Immature natural killer cell (primary cell): ENCODE measurements around the gene TRIM65. TPM values are rescaled to one million over a fixed set of nuclear protein-coding genes. Genes with fewer than 3 reads are reported as not detected.

Experiments
- DNase-seq, 3 donors: peaks; one replicate each; pipeline ENCODE4 v3.0.0; 2022; ENCODE audit warnings: mixed read lengths in 1 of 3
- H3K27ac Mint-ChIP-seq, 6 donors: one replicate each; pipeline ENCODE4 v1.8.0; 2020; ENCODE audit warnings: mixed read lengths in 6 of 6, mild to moderate bottlenecking in 5 of 6, inconsistent platforms in 4 of 6, moderate library complexity in 3 of 6
- H3K27me3 Mint-ChIP-seq, 3 donors: one replicate each; pipeline ENCODE4 v1.8.0; 2020 to 2021; ENCODE audit warnings: low read depth in 3 of 3, mild to moderate bottlenecking in 3 of 3, mixed read lengths in 3 of 3, moderate library complexity in 3 of 3, inconsistent platforms in 1 of 3
- H3K36me3 Mint-ChIP-seq, 3 donors: one replicate each; pipeline ENCODE4 v1.8.0; 2020; ENCODE audit warnings: mixed read lengths in 3 of 3, inconsistent platforms in 2 of 3, mild to moderate bottlenecking in 2 of 3
- H3K4me1 Mint-ChIP-seq, 2 donors: one replicate each; pipeline ENCODE4 v1.8.0; 2020; ENCODE audit warnings: inconsistent platforms in 2 of 2, mild to moderate bottlenecking in 2 of 2, mixed read lengths in 2 of 2, moderate library complexity in 1 of 2
- H3K4me3 Mint-ChIP-seq, 5 donors: one replicate each; pipeline ENCODE4 v1.8.0; 2020; ENCODE audit warnings: mild to moderate bottlenecking in 5 of 5, mixed read lengths in 5 of 5, inconsistent platforms in 3 of 5, moderate library complexity in 3 of 5
- H3K9me3 Mint-ChIP-seq, 6 donors: one replicate each; pipeline ENCODE4 v1.8.0; 2020; ENCODE audit warnings: mild to moderate bottlenecking in 6 of 6, mixed read lengths in 6 of 6, inconsistent platforms in 4 of 6, moderate library complexity in 3 of 6
- polyA plus RNA-seq, 3 donors: library from polyadenylated mRNA; unstranded; fragments of 300-500 nt; fragmentation: Illumina TruSeq; gene quantifications; one replicate each; pipeline ENCODE4 v1.2.3, GENCODE V29; 2021

The TRIM65 gene
- polyA plus RNA-seq, 3 donors from 2014 or later = 5.4 to 27.1 (median 18.7) TPM

DNA sequence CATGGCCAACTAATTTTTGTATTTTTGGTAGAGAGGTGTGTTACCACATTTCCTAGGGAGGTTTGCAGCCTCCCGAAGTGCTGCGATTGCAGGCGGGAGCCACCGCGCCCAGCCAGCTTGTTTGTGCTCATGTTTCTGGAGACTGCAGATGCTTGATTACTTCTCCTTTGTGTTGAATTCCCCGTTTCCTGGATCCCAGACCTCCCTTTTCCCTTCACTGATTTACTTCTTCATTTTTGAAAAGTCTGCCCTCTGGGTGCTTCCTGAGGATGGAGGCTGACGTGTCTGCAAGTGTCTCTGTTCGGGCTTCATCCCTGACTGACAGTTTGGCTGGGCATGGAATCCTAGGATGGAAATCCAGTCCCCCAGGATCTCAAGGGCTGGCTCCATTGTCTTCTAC lies 11.3 kb downstream of the TRIM65 start:
- no peak overlapping the region for H3K4me3 Mint-ChIP-seq
- no peak for DNase-seq
- no peak overlapping the region for H3K27ac Mint-ChIP-seq
- no peaks in the 10 kb centered on the region for H3K9me3 Mint-ChIP-seq
- peaks cover 0 to 5% (median 0%) of the 10 kb centered on the region in 3 donors for H3K36me3 Mint-ChIP-seq
- H3K27me3 Mint-ChIP-seq = peaks cover 0 to 5% (median 0%) of the 10 kb centered on the region in 3 donors
- peaks cover 0 to 4% of the 10 kb centered on the region in 2 donors for H3K4me1 Mint-ChIP-seq

DNA sequence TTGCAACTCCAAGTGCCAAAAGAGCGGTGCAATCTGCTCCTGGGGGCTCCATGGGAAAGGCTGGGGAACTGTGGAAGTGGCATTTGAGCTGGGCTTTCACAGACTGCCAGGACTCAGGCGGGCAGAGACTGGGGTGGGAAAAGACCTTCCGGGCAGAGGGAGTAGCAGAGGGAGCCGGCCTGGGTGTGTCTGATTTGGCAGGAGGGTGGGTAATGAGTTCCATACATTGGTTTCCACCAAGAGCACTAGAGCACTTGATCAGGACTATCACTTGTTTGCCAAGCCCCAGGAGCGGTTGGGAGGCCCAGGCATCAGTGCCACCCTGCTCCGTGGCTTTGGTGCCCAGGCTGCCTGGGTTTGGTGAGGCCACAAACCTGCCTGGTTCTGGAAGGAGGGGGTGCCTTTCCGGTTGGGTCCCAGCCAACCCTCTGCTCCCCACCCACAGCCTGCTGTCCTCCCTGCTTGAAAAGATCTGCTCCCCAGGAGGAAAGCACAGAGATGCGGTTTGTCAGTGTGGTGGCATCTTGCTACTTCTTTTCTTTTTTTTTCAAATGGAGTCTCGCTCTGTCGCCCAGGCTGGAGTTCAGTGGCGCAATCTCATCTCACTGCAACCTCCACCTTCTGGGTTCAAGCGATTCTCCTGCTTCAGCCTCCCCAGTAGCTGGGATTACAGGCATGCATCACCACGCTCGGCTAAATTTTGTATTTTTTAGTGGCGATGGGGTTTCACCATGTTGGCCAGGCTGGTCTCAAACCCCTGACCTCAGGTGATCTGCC lies 14.9 kb downstream of the TRIM65 start:
- DNase-seq = no peak
- no peaks in the 10 kb centered on the region for H3K9me3 Mint-ChIP-seq
- peaks cover 13 to 16% of the 10 kb centered on the region in 2 donors for H3K4me1 Mint-ChIP-seq
- H3K27me3 Mint-ChIP-seq = peaks cover 8 to 10% (median 9%) of the 10 kb centered on the region in 3 donors
- H3K4me3 Mint-ChIP-seq = peak overlapping the region in 1 of 5 donors; percentile 36
- H3K36me3 Mint-ChIP-seq = no peaks in the 10 kb centered on the region
- H3K27ac Mint-ChIP-seq = no peak overlapping the region

DNA sequence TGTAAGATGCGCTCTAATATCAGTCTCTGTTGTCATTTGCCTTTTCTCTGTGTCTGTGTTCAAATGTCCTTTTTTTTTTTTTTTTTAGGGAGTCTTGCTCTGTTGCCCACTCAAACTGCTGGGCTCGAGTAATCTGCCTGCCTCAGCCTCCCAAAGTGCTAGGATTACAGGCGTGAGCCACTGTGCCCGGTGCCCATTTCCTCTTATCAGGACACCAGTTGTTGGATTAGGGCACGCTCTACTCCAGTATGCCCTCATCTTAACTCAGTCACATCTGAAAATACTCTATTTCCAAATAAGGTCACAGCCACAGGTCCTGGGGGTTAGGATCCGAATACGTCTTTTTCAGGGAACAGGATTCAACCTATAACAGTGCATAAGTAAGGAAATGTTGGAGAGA lies 16.5 kb downstream of the TRIM65 start:
- peak overlapping the region in 3 of 5 donors; percentile 15 to 41 (median 33) for H3K4me3 Mint-ChIP-seq
- H3K36me3 Mint-ChIP-seq = no peaks in the 10 kb centered on the region
- no peaks in the 10 kb centered on the region for H3K9me3 Mint-ChIP-seq
- H3K4me1 Mint-ChIP-seq = peaks cover 24 to 27% of the 10 kb centered on the region in 2 donors
- H3K27me3 Mint-ChIP-seq = peaks cover 9 to 13% (median 10%) of the 10 kb centered on the region in 3 donors
- no peak overlapping the region for H3K27ac Mint-ChIP-seq
- DNase-seq = no peak

DNA sequence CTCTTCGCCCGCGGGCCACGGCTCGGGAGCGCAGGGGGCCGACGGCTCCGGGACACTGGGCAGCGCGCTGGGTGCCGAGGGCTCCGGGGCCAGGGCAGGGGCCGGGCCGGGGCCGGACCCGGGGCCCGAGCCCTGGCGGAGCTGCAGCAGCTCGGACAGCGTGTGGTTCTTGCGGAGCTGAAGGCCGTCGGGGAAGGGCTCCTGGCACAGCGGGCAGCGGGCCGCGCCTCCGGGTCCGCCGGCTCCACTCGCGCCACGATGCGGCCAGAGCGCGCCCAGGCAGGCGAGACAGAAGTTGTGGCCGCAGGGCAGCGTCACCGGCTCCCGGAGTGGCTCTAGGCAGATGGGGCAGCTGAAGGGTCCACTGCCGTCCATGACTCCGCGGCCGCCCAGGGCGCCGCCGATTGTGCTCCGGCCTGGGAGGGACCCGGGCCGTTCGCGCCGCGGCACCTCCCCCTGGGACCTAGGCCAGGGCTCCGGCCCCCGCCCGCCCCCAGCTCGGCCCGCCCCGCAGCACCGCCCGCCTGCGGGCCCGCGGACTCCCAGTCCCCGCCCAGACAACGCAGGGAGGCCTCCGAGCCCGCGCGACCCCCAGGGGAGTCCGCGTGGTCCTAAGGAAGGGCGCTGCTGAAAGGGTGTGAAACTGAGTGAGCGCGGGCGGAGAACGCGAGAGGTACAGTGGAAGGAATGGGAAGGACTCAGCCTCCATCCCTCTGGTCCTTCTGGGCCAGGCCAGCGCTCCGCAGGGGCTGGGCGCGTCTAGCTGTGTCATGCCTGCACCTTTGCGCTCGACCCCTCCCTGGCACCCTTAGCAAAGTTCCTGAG lies 18.4 kb downstream of the TRIM65 start, which contains the start of gene TRIM47:
TSS of gene TRIM47 (minus strand) at position 408 of the 825 bp plus-strand sequence. CDS start at position 375, 33 bp downstream.
- no peaks in the 10 kb centered on the region for H3K9me3 Mint-ChIP-seq
- H3K4me1 Mint-ChIP-seq = peaks cover 24 to 27% of the 10 kb centered on the region in 2 donors
- H3K36me3 Mint-ChIP-seq = no peaks in the 10 kb centered on the region
- H3K4me3 Mint-ChIP-seq = peak within 1 kb of the TSS; percentile 70 to 83 (median 71)
- H3K27me3 Mint-ChIP-seq = peaks cover 9 to 13% (median 10%) of the 10 kb centered on the region in 3 donors
- DNase-seq = peak in 1 of 3 donors; percentile 24
- peak within 1 kb of the TSS in 2 of 6 donors; percentile 34 to 58 for H3K27ac Mint-ChIP-seq

DNA sequence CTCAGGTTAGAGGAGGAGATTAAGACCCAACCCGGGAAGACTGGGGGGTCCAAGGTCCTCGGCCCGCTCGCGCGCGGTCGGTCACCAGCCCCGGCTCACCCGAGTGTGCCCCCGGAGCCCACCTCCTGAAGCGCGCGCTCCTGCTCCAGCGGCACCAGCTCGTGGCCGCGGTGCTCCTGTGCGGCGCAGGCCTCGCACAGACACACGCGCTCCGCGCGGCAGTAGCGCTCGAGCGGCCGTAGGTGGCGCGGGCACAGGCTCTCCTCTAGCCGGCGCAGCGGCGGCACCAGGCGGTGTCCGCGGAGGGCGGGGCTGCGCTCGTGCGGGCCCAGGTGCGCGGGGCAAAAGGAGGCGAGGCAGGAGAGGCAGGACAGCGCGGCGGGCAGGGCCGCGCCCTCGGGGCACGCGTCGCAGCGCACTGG lies 19.0 kb downstream of the TRIM65 start:
- Mint-ChIP-seq H3K4me1 (peaks cover 24 to 27% of the 10 kb centered on the region in 2 donors), H3K4me3 (peak overlapping the region; percentile 68 to 83 (median 71)), H3K36me3 (no peaks in the 10 kb centered on the region), H3K27me3 (peaks cover 9 to 13% (median 10%) of the 10 kb centered on the region in 3 donors), H3K27ac (peak overlapping the region in 2 of 6 donors; percentile 34 to 58), H3K9me3 (no peaks in the 10 kb centered on the region)
- peak; percentile 55 to 68 (median 59) for DNase-seq

DNA sequence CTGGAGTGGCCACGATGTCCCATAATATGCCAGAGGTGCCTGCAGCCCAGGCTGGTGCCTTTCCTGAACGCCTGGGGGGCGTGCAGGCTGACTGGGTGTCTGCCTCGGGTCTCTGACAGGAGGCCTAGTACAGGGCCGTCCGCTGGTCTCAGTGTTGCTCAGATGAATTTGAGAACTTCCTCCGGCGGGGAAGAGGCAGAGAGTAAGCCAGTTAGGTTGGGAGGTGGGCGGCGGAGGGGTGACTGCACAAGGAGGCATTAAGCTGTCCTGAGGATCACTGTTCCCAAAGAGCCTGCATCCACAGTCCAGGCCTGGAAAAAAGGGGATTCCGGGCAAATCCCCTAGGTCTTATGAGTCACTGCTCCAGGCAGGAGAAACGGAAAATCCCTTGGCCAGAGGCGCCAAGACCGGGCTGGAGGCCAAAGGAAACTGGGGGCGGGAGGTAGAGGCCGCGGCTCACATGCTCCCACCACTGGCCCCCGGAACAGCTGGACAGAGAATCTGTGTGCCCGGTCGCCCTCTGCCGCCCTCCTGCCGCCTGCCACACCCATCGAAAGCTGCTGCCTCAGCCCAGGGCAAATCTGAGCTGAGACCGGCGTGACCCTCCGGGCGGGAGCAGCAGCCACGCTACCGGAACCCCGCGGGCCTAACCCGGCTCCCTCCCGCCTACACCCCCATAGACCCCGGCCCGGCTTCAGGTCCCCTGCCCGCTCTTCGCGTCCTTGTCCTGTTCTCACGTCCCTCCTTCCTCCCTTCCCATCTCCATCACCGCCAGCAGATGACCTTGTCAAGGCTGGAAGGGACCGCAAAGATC lies 19.6 kb downstream of the TRIM65 start:
- DNase-seq = no peak
- Mint-ChIP-seq H3K36me3 (no peaks in the 10 kb centered on the region), H3K4me3 (peak overlapping the region; percentile 68 to 83 (median 71)), H3K27me3 (peaks cover 9 to 13% (median 10%) of the 10 kb centered on the region in 3 donors), H3K4me1 (peaks cover 24 to 27% of the 10 kb centered on the region in 2 donors), H3K9me3 (no peaks in the 10 kb centered on the region), H3K27ac (peak overlapping the region in 3 of 6 donors; percentile 29 to 58 (median 34))

DNA sequence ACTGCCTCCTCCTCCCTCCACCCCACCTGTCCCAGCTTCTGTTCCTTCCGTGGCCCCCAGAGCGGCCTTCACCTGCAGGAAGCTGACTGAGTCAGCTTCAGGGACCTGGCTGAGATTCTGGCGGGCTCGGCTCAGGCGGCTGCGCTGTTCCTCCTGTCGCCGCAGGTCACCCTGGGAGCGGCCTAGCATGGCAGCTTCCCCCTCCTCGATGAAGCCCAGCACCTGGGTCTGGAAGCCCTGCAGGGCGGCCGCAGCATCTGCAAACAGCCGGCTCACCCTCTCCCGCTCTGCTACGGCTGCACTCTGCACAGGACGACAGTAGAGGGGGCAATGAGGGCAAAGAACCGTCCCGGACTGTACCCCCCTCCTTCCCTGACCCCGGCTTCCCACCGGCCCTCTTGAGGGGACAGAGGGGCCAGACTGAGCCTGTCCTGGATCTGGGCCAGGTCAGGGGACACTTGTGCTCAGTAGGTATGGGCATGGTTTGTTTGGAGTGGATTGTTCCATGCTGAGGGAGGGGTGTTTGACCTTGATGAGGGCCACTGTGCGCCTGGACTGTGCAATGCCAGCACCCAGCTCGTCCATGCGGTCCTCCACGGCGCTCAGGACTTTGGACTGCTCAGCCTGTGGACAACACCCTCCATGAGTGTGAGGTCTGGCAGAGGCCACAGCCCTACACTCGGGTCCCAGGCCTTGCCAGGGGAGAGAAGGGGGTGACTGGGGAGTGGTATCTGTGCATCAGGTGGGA lies 20.4 kb downstream of the TRIM65 start:
- peak in 2 of 3 donors; percentile 20 to 26 for DNase-seq
- H3K27me3 Mint-ChIP-seq = peaks cover 6 to 13% (median 9%) of the 10 kb centered on the region in 3 donors
- peaks cover 23 to 24% of the 10 kb centered on the region in 2 donors for H3K4me1 Mint-ChIP-seq
- H3K4me3 Mint-ChIP-seq = peak overlapping the region; percentile 29 to 77 (median 62)
- H3K36me3 Mint-ChIP-seq = no peaks in the 10 kb centered on the region
- no peaks in the 10 kb centered on the region for H3K9me3 Mint-ChIP-seq
- peak overlapping the region in 3 of 6 donors; percentile 31 to 62 (median 53) for H3K27ac Mint-ChIP-seq

DNA sequence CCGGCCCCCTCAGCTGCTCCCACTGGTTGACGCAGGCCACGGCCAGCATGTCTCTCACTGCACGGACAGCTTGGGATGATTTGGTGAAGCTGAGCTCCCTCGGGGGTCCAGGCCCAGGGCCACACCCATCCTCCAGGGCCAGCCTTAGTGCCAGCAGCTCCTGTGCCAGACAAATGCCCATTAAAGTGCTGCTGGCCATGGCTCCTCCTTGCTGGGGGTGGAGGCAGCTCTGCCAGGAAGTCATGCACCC lies 20.9 kb downstream of the TRIM65 start:
- no peak for DNase-seq
- H3K9me3 Mint-ChIP-seq = no peaks in the 10 kb centered on the region
- peaks cover 23 to 24% of the 10 kb centered on the region in 2 donors for H3K4me1 Mint-ChIP-seq
- no peaks in the 10 kb centered on the region for H3K36me3 Mint-ChIP-seq
- H3K27me3 Mint-ChIP-seq = peaks cover 6 to 13% (median 9%) of the 10 kb centered on the region in 3 donors
- peak overlapping the region in 2 of 5 donors; percentile 62 to 68 for H3K4me3 Mint-ChIP-seq
- H3K27ac Mint-ChIP-seq = no peak overlapping the region

DNA sequence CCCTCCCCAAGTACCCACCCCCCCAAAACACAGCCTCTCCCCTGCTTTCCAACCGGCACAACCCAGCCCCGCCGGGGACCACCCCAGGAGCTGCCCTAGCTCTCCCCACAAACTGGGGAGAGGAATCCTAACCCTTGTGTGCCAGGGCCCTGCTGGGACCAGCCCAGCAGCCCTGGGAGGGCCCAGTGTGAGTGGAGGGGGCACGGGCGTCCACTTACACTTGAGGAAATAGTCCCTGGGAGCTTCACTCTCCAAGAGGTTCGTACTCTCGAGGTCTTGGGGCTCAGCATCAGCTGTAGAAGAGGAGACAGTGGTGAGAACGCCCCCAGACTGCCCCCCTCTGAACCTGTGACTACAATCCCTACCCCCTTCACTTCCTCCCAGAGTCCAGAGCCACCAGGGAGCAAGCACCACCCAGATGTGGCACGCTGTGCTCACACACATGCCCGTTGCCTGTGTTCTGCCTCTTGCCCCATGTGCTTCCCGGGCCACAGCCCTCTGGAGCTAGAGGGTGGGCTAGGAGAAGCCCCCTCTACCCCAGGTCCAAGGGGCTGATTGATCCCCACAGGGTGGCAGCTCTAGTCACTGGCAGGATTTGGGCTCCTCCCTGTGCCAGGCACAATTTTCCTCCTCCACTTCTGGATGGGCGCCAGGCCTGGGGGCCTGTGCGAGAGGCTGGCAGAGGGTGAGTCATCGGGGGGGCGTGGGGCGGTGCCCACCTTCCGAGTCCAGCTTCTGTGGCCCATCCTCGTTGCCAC lies 21.4 kb downstream of the TRIM65 start:
- H3K27ac Mint-ChIP-seq = no peak overlapping the region
- no peak for DNase-seq
- no peaks in the 10 kb centered on the region for H3K9me3 Mint-ChIP-seq
- no peaks in the 10 kb centered on the region for H3K36me3 Mint-ChIP-seq
- H3K4me3 Mint-ChIP-seq = no peak overlapping the region
- peaks cover 23 to 24% of the 10 kb centered on the region in 2 donors for H3K4me1 Mint-ChIP-seq
- H3K27me3 Mint-ChIP-seq = peaks cover 6 to 13% (median 9%) of the 10 kb centered on the region in 3 donors

DNA sequence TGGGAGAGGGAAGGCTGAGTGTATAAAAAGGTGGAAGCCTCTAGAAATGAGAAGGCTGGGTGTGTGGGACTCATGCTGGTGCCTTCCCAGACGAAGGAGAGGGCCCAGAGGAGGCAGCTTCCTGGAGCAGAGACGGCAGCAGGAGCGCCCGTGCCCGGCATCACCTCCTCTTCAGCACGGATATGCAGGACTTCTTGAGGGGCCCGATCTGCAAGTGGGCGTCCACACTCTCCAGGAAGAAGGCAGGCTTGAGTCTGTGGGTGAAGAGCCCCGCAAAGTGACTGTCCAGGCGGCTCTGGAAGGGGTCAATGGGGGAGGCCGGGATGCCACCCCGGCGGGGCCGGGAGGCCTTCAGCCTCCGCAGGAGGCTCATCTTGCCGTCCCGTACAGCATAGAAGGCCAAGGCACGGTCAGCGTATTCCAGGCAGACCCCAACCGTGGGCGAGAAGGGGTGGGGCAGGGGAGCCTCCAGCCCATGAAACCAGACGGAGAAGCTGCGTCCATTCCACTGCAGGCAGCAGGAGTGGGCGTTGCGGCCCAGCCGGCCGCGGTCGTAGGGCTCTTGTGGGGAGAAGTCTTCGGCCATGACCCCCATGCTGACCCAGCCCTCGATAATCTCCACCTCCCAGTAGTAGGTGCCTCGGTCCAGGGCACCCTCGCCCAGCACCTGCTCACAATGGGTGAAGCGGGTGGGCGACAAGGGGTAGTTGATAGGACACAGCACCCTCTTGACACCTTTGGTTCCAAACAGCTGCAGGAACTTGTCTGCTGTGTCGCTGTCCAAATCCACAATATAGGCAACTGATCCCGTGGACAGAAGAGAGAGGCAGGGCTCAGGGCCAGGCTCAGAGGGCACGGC lies 22.2 kb downstream of the TRIM65 start:
- peaks cover 6 to 11% (median 9%) of the 10 kb centered on the region in 3 donors for H3K27me3 Mint-ChIP-seq
- no peak for DNase-seq
- H3K27ac Mint-ChIP-seq = no peak overlapping the region
- H3K4me1 Mint-ChIP-seq = peaks cover 23 to 24% of the 10 kb centered on the region in 2 donors
- no peaks in the 10 kb centered on the region for H3K36me3 Mint-ChIP-seq
- no peaks in the 10 kb centered on the region for H3K9me3 Mint-ChIP-seq
- no peak overlapping the region for H3K4me3 Mint-ChIP-seq

DNA sequence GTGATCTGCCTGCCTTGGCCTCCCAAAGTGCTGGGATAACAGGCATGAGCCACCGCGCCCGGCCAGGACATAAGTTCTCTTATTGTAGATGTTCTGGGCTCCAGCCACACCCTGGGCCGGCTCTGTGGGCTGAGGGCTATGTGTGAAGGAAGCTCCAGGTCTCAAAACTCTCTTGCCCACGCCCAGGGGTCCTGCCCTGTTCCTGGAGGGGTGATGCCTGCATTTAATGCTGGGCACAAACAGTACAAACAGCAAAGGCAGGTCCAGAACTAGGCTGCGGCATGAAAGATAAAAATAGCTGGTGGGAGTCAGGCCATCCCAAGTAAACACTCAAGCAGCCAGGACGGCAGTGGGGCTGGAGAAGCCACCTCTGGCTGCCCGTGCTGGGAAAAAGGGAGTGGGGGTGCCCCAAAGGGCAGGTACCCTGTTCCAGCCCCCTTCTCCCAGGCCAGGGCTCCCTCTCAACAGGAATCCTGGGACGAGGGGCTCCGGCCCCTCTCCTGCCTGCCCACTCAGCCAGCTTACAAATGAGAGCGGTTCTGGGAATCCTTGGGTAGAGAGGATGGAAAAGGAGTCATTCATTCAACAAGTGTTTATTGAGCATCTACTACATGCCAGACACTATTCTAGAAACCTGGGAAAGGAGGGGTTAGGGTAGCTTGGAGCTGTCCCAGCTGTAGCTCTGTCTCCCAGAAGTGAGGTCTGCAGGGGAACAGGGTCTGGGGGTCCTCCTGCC lies 23.0 kb downstream of the TRIM65 start:
- H3K4me1 Mint-ChIP-seq = peaks cover 21 to 23% of the 10 kb centered on the region in 2 donors
- H3K4me3 Mint-ChIP-seq = no peak overlapping the region
- H3K9me3 Mint-ChIP-seq = no peaks in the 10 kb centered on the region
- no peak overlapping the region for H3K27ac Mint-ChIP-seq
- peaks cover 2 to 5% (median 3%) of the 10 kb centered on the region in 3 donors for H3K27me3 Mint-ChIP-seq
- DNase-seq = no peak
- H3K36me3 Mint-ChIP-seq = no peaks in the 10 kb centered on the region
